B cell (primary cell): ENCODE results near the gene BCL2L15. TPM values are rescaled to one million over a fixed set of nuclear protein-coding genes. Genes with fewer than 3 reads are reported as not detected.

Experiments
- ATAC-seq: fragments of 200-7000 bp; cut with Tn5 transposase; one replicate; pipeline ENCODE4 v1.10.0; 2021; ENCODE audit warnings: low read depth, mild to moderate bottlenecking, moderate number of reproducible peaks, moderate library complexity
- CTCF ChIA-PET: fragments of 350-600 bp; sonication (Branson Sonifier 250); formaldehyde crosslinking; loops from one replicate; lab custom pipeline; 2021; ENCODE audit warnings: antibody characterized with exemption, inconsistent platforms; lab: Charles Lee
- POLR2A ChIA-PET: fragments of 350-600 bp; sonication (Branson Sonifier 250); formaldehyde crosslinking; loops from one replicate; lab custom pipeline; 2021; ENCODE audit warnings: antibody characterized with exemption; lab: Charles Lee
- DNase-seq: peaks from one replicate; pipeline ENCODE4 v3.0.0; 2013
- H2AFZ ChIP-seq: 2 replicates; pipeline ENCODE4 v1.6.1; 2012; ENCODE audit warnings: mild to moderate bottlenecking, low read depth, low read length; ENCODE audit not compliant: insufficient read depth, poor library complexity, severe bottlenecking
- H3K27ac ChIP-seq, 2 donors: 1 replicate in 1 of 2; 2 replicates in 1 of 2; pipeline ENCODE4 v1.5.1; 2012 to 2013; ENCODE audit warnings: low read length in 2 of 2, mild to moderate bottlenecking in 2 of 2, moderate library complexity in 1 of 2
- H3K27me3 ChIP-seq, 4 experiments: fragments of 200-600 bp in 1 of 4; sonication (generic) in 1 of 4; replicated peaks in 1 of 4; 1 replicate in 2 of 4; 2 replicates in 2 of 4; pipeline versions ENCODE4 v1.6.1 to v1.7.0; 2013 to 2016; ENCODE audit warnings: low read length in 3 of 4, mild to moderate bottlenecking in 2 of 4, mixed read lengths in 1 of 4, moderate library complexity in 1 of 4; ENCODE audit not compliant: insufficient read depth in 4 of 4, control insufficient read depth in 3 of 4; ENCODE audit errors: control extremely low read depth in 1 of 4
- H3K36me3 ChIP-seq, 2 experiments: replicated peaks in 1 of 2; 1 replicate in 1 of 2; 2 replicates in 1 of 2; pipeline versions ENCODE4 v1.6.1 to v1.7.1; 2013; ENCODE audit warnings: low read length in 1 of 2; ENCODE audit not compliant: insufficient read depth in 2 of 2, control insufficient read depth in 1 of 2; ENCODE audit errors: control extremely low read depth in 1 of 2, extremely low read depth in 1 of 2
- H3K4me1 ChIP-seq, 2 donors: fragments of 200-600 bp in 1 of 2; sonication (generic) in 1 of 2; 1 replicate in 1 of 2; 2 replicates in 1 of 2; pipeline versions ENCODE4 v1.5.1 to v1.6.1; 2013 to 2017; ENCODE audit warnings: low read length in 2 of 2; ENCODE audit not compliant: control insufficient read depth in 2 of 2, insufficient read depth in 2 of 2
- H3K4me2 ChIP-seq: replicated peaks from 2 replicates; pipeline ENCODE3; 2012; ENCODE audit warnings: mild to moderate bottlenecking, low read depth, low read length; ENCODE audit not compliant: poor library complexity, severe bottlenecking
- H3K4me3 ChIP-seq, 5 experiments: fragments of 200-600 bp in 1 of 5; sonication (generic) in 1 of 5; 1 replicate in 3 of 5; 2 replicates in 2 of 5; pipeline versions ENCODE4 v1.5.1 to v1.7.0; 2011 to 2016; ENCODE audit warnings: low read length in 4 of 5, mild to moderate bottlenecking in 4 of 5, low read depth in 2 of 5, control low read depth in 1 of 5, moderate library complexity in 1 of 5; ENCODE audit not compliant: insufficient read depth in 1 of 5; ENCODE audit errors: control extremely low read depth in 1 of 5, extremely low read depth in 1 of 5
- H3K79me2 ChIP-seq: fragments of 200-600 bp; sonication (generic); one replicate; pipeline ENCODE4 v1.6.0; 2016; ENCODE audit warnings: low read length; ENCODE audit not compliant: control insufficient read depth, insufficient read depth
- H3K9ac ChIP-seq: fragments of 200-600 bp; sonication (generic); 2 replicates; pipeline ENCODE4 v1.6.1; 2017; ENCODE audit warnings: mild to moderate bottlenecking, low read length, moderate library complexity
- H3K9me3 ChIP-seq, 3 donors: one replicate each; pipeline versions ENCODE4 v1.6.1 to v1.7.1; 2013; ENCODE audit warnings: low read length in 2 of 3; ENCODE audit not compliant: control insufficient read depth in 2 of 3, insufficient read depth in 1 of 3; ENCODE audit errors: control extremely low read depth in 1 of 3
- H4K20me1 ChIP-seq: 2 replicates; pipeline ENCODE4 v1.6.0; 2012; ENCODE audit warnings: mild to moderate bottlenecking, low read length; ENCODE audit not compliant: insufficient read depth, control insufficient read depth, poor library complexity, severe bottlenecking
- H3K27ac Mint-ChIP-seq: one replicate; pipeline ENCODE4 v1.8.0; 2021; ENCODE audit warnings: mixed read lengths
- H3K27me3 Mint-ChIP-seq: one replicate; pipeline ENCODE4 v1.8.0; 2021; ENCODE audit warnings: mixed read lengths
- H3K4me1 Mint-ChIP-seq: one replicate; pipeline ENCODE4 v1.8.0; 2021; ENCODE audit warnings: mixed read lengths
- H3K4me3 Mint-ChIP-seq: one replicate; pipeline ENCODE4 v1.8.0; 2021; ENCODE audit warnings: mixed read lengths
- H3K9me3 Mint-ChIP-seq: one replicate; pipeline ENCODE4 v1.8.0; 2022; ENCODE audit warnings: mixed read lengths; ENCODE audit not compliant: insufficient read depth
- CTCF ChIP-seq: fragments of 200-600 bp; IDR thresholded peaks from one replicate; pipeline ENCODE4 v1.8.0; 2022; ENCODE audit warnings: antibody characterized with exemption, mild to moderate bottlenecking
- EZH2 ChIP-seq: IDR thresholded peaks from 2 replicates; pipeline ENCODE4 v1.6.1; 2012; ENCODE audit warnings: borderline replicate concordance, low read depth, mild to moderate bottlenecking, moderate library complexity, low read length; ENCODE audit not compliant: insufficient read depth, poor library complexity, severe bottlenecking
- WGBS: methylation state at CpG from one replicate; pipeline ENCODE4 v1.1.5; 2013; ENCODE audit warnings: missing lambda C conversion rate; ENCODE audit not compliant: insufficient coverage; 5-methylcytosine and 5-hydroxymethylcytosine counted together
- intact Hi-C: fragments of 100-400 bp; cut with micrococcal nuclease; formaldehyde crosslinking; loops from one replicate; pipeline ENCODE4 v1.10.0; 2022
- polyA plus RNA-seq: library from polyadenylated mRNA; depleted of rRNA; stranded (reverse); fragments of >200 nt; gene quantifications from 2 replicates; pipeline ENCODE4 v1.2.3, GENCODE V29; 2012
- total RNA-seq, 2 donors: library from RNA; stranded (reverse); fragments of 120-200 nt in 1 of 2; gene quantifications; 1 replicate in 1 of 2; 2 replicates in 1 of 2; pipeline versions ENCODE4 v1.2.3 to v1.2.4, GENCODE V29; 2013 to 2022

BCL2L15 gene
- total and polyA plus RNA-seq, 2 donors (not counting 1 experiment from before 2014, with no cell fraction given), result 0.63 to 1.6 TPM

- peaks cover 32 to 39% of the 10 kb centered on the region in 2 donors for H3K4me1 ChIP-seq
- no peaks in the 10 kb centered on the region for H3K9me3 ChIP-seq
- peaks cover 2 to 37% of the 10 kb centered on the region in 2 experiments for H3K36me3 ChIP-seq
- intact Hi-C loops, result loop anchor here (1.0 to 10.0 kb wide), 9 partner anchors 24 to 1190 kb away; partner anchors contain the start of genes BCAS2, HIPK1, PHTF1 and PPM1J
- peak within 1 kb of the TSS; percentile 83 for H3K4me2 ChIP-seq
- POLR2A ChIA-PET, result interaction anchor here (1.0 to 3.5 kb wide), 5 partner anchors 25 to 93 kb away, joined by 4 to 50 read pairs (median 5); partner anchors contain the start of genes HIPK1 and RSBN1
- H3K27me3 Mint-ChIP-seq, result no peaks in the 10 kb centered on the region
- peak; percentile 99 for DNase-seq
- H3K27ac Mint-ChIP-seq, result peak within 1 kb of the TSS; percentile 99
- peaks cover 43% of the 10 kb centered on the region for H3K4me1 Mint-ChIP-seq
- peak within 1 kb of the TSS; percentile 85 for H3K9ac ChIP-seq
- H2AFZ ChIP-seq, result peak within 1 kb of the TSS; percentile 96
- peak; percentile 90 for ATAC-seq
- H3K79me2 ChIP-seq, result peaks cover 38% of the 10 kb centered on the region
- TF ChIP-seq CTCF (peak; percentile 71), EZH2 (no peak)
- peak within 1 kb of the TSS; percentile 92 for H3K4me3 Mint-ChIP-seq
- H4K20me1 ChIP-seq, result no peaks in the 10 kb centered on the region
- under 1% methylated on average over 64 of the region's 67 CpGs for WGBS
- H3K9me3 Mint-ChIP-seq, result no peaks in the 10 kb centered on the region
- H3K27ac ChIP-seq, result peak within 1 kb of the TSS; percentile 87 to 93
- H3K4me3 ChIP-seq, result peak within 1 kb of the TSS; percentile 87 to 98 (median 92)
- CTCF ChIA-PET, result interaction anchor here (0.8 to 5.6 kb wide), 15 partner anchors 12 to 1189 kb away, joined by 3 to 94 read pairs (median 5); partner anchors contain the start of genes HIPK1 and PPM1J
- H3K27me3 ChIP-seq, result no peaks in the 10 kb centered on the region
Observed at GRCh38 chr1:113904674-113905434, 17.5 kb upstream of the BCL2L15 start, which contains the start of the genes AP4B1 and DCLRE1B. Gene AP4B1 (minus strand): TSS chr1:113904799. CDS start chr1:113904717, 82 bp downstream. Gene DCLRE1B (plus strand): TSS chr1:113905326. CDS start chr1:113905587, 261 bp downstream.
